Kidney epithelial cell (primary cell): ENCODE results near the gene MTRR. TPM values are rescaled to one million over a fixed set of nuclear protein-coding genes. Genes with fewer than 3 reads are reported as not detected.
A peak's percentile ranks its signal among the peaks of the same experiment; 100 is the strongest.

ENCODE experiments used
- DNase-seq: peaks from one replicate; pipeline ENCODE4 v3.0.0-alpha.2; 2010; ENCODE audit warnings: low read depth
- H3K27me3 ChIP-seq: 2 replicates; pipeline ENCODE4 v1.6.0; 2011; ENCODE audit warnings: low read length; ENCODE audit not compliant: control insufficient read depth, insufficient read depth
- H3K36me3 ChIP-seq: 2 replicates; pipeline ENCODE4 v1.5.1; 2011; ENCODE audit warnings: low read length; ENCODE audit not compliant: control insufficient read depth, insufficient read depth
- H3K4me3 ChIP-seq: 2 replicates; pipeline ENCODE4 v1.5.1; 2011; ENCODE audit warnings: low read depth, mild to moderate bottlenecking, control low read depth, low read length
- CTCF ChIP-seq: IDR thresholded peaks from 2 replicates; pipeline ENCODE4 v1.5.1; 2011; ENCODE audit warnings: mild to moderate bottlenecking, moderate library complexity, low read length, control low read depth, inconsistent platforms; ENCODE audit not compliant: insufficient read depth, poor library complexity, severe bottlenecking
- total RNA-seq: library from RNA; depleted of rRNA; stranded (reverse); fragments of >200 nt; gene quantifications from 2 replicates; pipeline ENCODE4 v1.2.3, GENCODE V29; 2015

Gene MTRR
- total RNA-seq, 1 donor from 2014 or later: 23.6 TPM

- no peak for TF ChIP-seq CTCF
- Histone ChIP-seq H3K27me3 (no peaks in the 10 kb centered on the region), H3K36me3 (peaks cover 4% of the 10 kb centered on the region), H3K4me3 (no peak overlapping the region)
- no peak for DNase-seq
Measured at GRCh38 chr5:7888901-7889300, 20.0 kb downstream of the MTRR start.

DNA sequence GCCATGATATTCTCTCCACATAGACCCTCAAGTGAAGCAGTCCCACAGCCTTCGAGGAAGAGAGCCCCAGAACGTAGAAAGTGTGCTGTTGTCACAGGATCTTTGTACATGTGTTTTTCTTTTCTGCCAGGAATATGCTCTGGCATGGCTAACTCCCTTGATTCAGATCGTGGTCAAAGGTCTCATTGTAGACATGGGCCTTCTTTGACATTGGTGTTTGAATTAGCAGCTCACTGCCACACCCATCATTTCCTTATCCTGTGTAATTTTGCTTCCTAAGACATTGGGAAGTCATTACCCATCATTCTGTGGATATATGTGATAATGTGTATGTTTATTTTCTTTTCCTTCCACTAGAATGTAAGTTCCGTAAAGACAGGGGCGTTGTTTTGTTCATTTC is 25.5 kb downstream of the MTRR start:
- Histone ChIP-seq H3K4me3 (no peak overlapping the region), H3K36me3 (peaks cover 1% of the 10 kb centered on the region), H3K27me3 (no peaks in the 10 kb centered on the region)
- no peak for TF ChIP-seq CTCF
- no peak for DNase-seq

DNA sequence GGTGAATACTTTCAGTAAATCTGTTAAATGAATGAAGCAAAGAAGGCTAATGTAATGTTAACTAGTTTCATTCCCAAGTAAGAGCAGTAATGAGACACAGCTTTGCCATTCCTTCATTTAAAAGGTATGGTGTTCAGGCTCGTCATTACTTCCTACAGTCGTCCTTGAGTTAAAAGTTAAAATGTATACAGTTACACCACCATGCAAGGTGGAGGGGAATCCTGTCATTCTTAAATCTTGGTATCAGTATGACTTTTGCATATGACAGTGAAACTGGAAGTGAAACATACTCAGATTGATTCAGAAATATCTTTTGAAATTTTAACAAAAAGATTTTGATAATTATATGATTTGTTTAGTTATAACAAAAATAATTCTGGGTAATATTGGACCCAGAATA is 25.9 kb downstream of the MTRR start:
- H3K4me3 ChIP-seq: no peak overlapping the region
- H3K36me3 ChIP-seq: peaks cover under 1% of the 10 kb centered on the region
- no peak for DNase-seq
- H3K27me3 ChIP-seq: no peaks in the 10 kb centered on the region
- no peak for TF ChIP-seq CTCF

DNA sequence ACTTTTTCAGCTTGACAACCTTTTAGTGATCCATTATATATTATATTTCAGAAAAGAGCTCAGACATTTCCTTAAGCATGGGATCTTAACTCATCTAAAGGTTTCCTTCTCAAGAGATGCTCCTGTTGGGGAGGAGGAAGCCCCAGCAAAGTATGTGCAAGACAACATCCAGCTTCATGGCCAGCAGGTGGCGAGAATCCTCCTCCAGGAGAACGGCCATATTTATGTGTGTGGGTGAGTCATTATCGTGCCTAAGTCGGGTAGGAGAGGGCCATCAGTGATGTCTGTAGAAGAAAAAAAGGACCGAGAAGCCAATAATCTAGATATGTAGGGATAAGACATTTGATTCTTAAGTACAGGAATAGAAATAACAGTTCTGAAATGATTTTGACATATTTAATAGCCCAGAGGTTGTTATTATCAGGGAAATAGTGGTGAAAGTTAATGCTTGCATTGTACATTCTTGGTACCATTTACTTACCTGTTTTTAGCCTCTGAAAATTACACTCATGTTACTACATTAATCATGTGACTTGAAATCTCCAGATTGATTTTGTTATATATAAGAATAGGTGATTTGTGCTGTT is 28.2 kb downstream of the MTRR start:
- peak; percentile 27 for TF ChIP-seq CTCF
- H3K36me3 ChIP-seq: peaks cover 1% of the 10 kb centered on the region
- DNase-seq: no peak

GRCh38 chr5:7902201-7902600 is 33.3 kb downstream of the MTRR start:
- H3K27me3 ChIP-seq: no peaks in the 10 kb centered on the region
- DNase-seq: no peak
- no peak overlapping the region for H3K4me3 ChIP-seq
- H3K36me3 ChIP-seq: peaks cover 1% of the 10 kb centered on the region
- TF ChIP-seq CTCF: no peak

More for the DNA sequence above, 28.2 kb downstream of the MTRR start:
- Histone ChIP-seq H3K4me3 (no peak overlapping the region), H3K27me3 (no peaks in the 10 kb centered on the region)
